GM23338 (cell line): ENCODE data around the gene IGSF1. TPM values are rescaled to one million over a fixed set of nuclear protein-coding genes. Genes with fewer than 3 reads are reported as not detected.

ENCODE experiments used
- ATAC-seq: fragments of 200-7000 bp; cut with Tn5 transposase; 3 replicates; pipeline ENCODE4 v1.9.1; 2020
- DNase-seq: peaks from one replicate; pipeline ENCODE4 v3.0.0-alpha.2; 2015; ENCODE audit warnings: low spot score
- H2AFZ ChIP-seq: fragments of 200-600 bp; sonication (generic); 2 replicates; pipeline ENCODE4 v1.8.0; 2016; ENCODE audit warnings: antibody characterized with exemption, mild to moderate bottlenecking, moderate library complexity
- H3F3A ChIP-seq: fragments of 200-600 bp; sonication (generic); replicated peaks from 2 replicates; pipeline ENCODE4 v1.8.0; 2017; ENCODE audit warnings: antibody characterized with exemption, mixed run types, low read depth
- H3K27ac ChIP-seq: fragments of 200-600 bp; sonication (generic); 2 replicates; pipeline ENCODE4 v1.6.1; 2016; ENCODE audit warnings: low read depth
- H3K27me3 ChIP-seq: fragments of 200-600 bp; sonication (generic); 2 replicates; pipeline ENCODE4 v1.8.0; 2016; ENCODE audit warnings: mild to moderate bottlenecking, mixed run types, moderate library complexity; ENCODE audit not compliant: insufficient read depth
- H3K36me3 ChIP-seq: fragments of 200-600 bp; sonication (generic); 2 replicates; pipeline ENCODE4 v1.8.0; 2016; ENCODE audit warnings: mild to moderate bottlenecking; ENCODE audit not compliant: insufficient read depth
- H3K4me1 ChIP-seq: fragments of 200-600 bp; sonication (generic); 2 replicates; pipeline ENCODE4 v1.8.0; 2016; ENCODE audit warnings: mild to moderate bottlenecking, moderate library complexity; ENCODE audit not compliant: insufficient read depth
- H3K4me2 ChIP-seq: fragments of 200-600 bp; sonication (generic); 2 replicates; pipeline ENCODE4 v1.7.1; 2017; ENCODE audit warnings: mixed run types
- H3K4me3 ChIP-seq: fragments of 200-600 bp; sonication (generic); 2 replicates; pipeline ENCODE4 v1.6.1; 2016; ENCODE audit warnings: mixed run types
- H3K79me2 ChIP-seq: fragments of 200-600 bp; sonication (generic); replicated peaks from 2 replicates; pipeline ENCODE4 v1.8.0; 2017; ENCODE audit warnings: mild to moderate bottlenecking; ENCODE audit not compliant: insufficient read depth
- H3K9me2 ChIP-seq: fragments of 200-600 bp; sonication (generic); 2 replicates; pipeline ENCODE4 v1.8.0; 2017; ENCODE audit not compliant: insufficient read depth
- H4K20me1 ChIP-seq: fragments of 200-600 bp; sonication (generic); replicated peaks from 2 replicates; pipeline ENCODE4 v1.8.0; 2017; ENCODE audit warnings: mild to moderate bottlenecking; ENCODE audit not compliant: insufficient read depth
- H3K27ac Mint-ChIP-seq: 2 replicates; pipeline ENCODE4 v1.8.0; 2020; ENCODE audit warnings: inconsistent platforms, mild to moderate bottlenecking, moderate library complexity, mixed read lengths
- H3K27me3 Mint-ChIP-seq: 3 replicates; pipeline ENCODE4 v1.8.0; 2022; ENCODE audit warnings: low read depth, mild to moderate bottlenecking, moderate library complexity, mixed read lengths, inconsistent platforms; ENCODE audit not compliant: insufficient read depth, poor library complexity
- H3K36me3 Mint-ChIP-seq: 3 replicates; pipeline ENCODE4 v1.8.0; 2021; ENCODE audit warnings: low read depth, mild to moderate bottlenecking, inconsistent platforms, moderate library complexity, mixed read lengths
- H3K4me1 Mint-ChIP-seq: 3 replicates; pipeline ENCODE4 v1.8.0; 2020; ENCODE audit warnings: mild to moderate bottlenecking, inconsistent platforms, mixed read lengths
- H3K4me3 Mint-ChIP-seq: 3 replicates; pipeline ENCODE4 v1.8.0; 2021; ENCODE audit warnings: moderate library complexity, mild to moderate bottlenecking, inconsistent platforms, mixed read lengths
- H3K9me3 Mint-ChIP-seq: 3 replicates; pipeline ENCODE4 v1.8.0; 2020; ENCODE audit warnings: moderate library complexity, mild to moderate bottlenecking, inconsistent platforms, mixed read lengths
- CREB1 ChIP-seq: fragments of 250-450 bp; sonication (Bioruptor Pico); IDR thresholded peaks from 2 replicates; pipeline ENCODE4 v1.5.0; 2020; ENCODE audit warnings: low read depth, mild to moderate bottlenecking, moderate library complexity
- CTCF ChIP-seq, 2 experiments: fragments of 200-600 bp in 1 of 2; sonication (generic) in 1 of 2; conservative IDR thresholded peaks; 2 replicates each; pipeline versions ENCODE4 v1.5.1 to v1.6.1; 2016 to 2017; ENCODE audit warnings: antibody characterized with exemption in 2 of 2, low read depth in 2 of 2, mild to moderate bottlenecking in 2 of 2, moderate library complexity in 1 of 2
- ETS1 ChIP-seq: IDR thresholded peaks from 2 replicates; pipeline ENCODE4 v1.6.1; 2016; ENCODE audit warnings: antibody characterized with exemption
- EZH2 ChIP-seq: fragments of 200-600 bp; sonication (generic); IDR thresholded peaks from one replicate; pipeline ENCODE4 v1.8.0; 2017; ENCODE audit warnings: antibody characterized with exemption, mild to moderate bottlenecking, low read depth; ENCODE audit not compliant: unreplicated experiment
- EZH2phosphoT487 ChIP-seq: fragments of 200-600 bp; sonication (generic); IDR thresholded peaks from one replicate; pipeline ENCODE4 v1.8.1; 2018; ENCODE audit warnings: antibody characterized with exemption; ENCODE audit not compliant: unreplicated experiment
- JUNB ChIP-seq: IDR thresholded peaks from one replicate; pipeline ENCODE4 v1.6.1; 2016; ENCODE audit warnings: antibody characterized with exemption; ENCODE audit not compliant: unreplicated experiment
- NANOG ChIP-seq: IDR thresholded peaks from 2 replicates; pipeline ENCODE4 v1.6.1; 2016; ENCODE audit warnings: antibody characterized with exemption, borderline replicate concordance
- POLR2AphosphoS5 ChIP-seq: IDR thresholded peaks from 2 replicates; pipeline ENCODE4 v1.6.1; 2016; ENCODE audit warnings: antibody characterized with exemption, low read depth
- STAT1 ChIP-seq: IDR thresholded peaks from one replicate; pipeline ENCODE4 v1.6.1; 2016; ENCODE audit warnings: antibody characterized with exemption; ENCODE audit not compliant: unreplicated experiment
- ZNF114 ChIP-seq: fragments of 250-450 bp; sonication (Bioruptor Pico); IDR thresholded peaks from 2 replicates; pipeline ENCODE4 v1.5.0; 2020; ENCODE audit warnings: mild to moderate bottlenecking, moderate library complexity
- ZNF462 ChIP-seq: fragments of 250-450 bp; sonication (Bioruptor Pico); IDR thresholded peaks from 2 replicates; pipeline ENCODE4 v1.5.0; 2020; ENCODE audit warnings: mild to moderate bottlenecking, moderate library complexity
- polyA plus RNA-seq: library from polyadenylated mRNA; unstranded; fragments of >200 nt; fragmentation: Nextera tagmentation; extraction: Ambion mirVana; gene quantifications from 2 replicates; pipeline ENCODE4 v1.2.1, GENCODE V29; 2016
- total RNA-seq: library from RNA; depleted of rRNA; stranded (reverse); fragments of >200 nt; shearing (Covaris generic); gene quantifications from 2 replicates; pipeline ENCODE4 v1.2.3, GENCODE V29; 2014

Gene IGSF1
- total and polyA plus RNA-seq, 2 experiments from 2014 or later, result 12.8 to 19.5 TPM

- Histone ChIP-seq H3K27ac (no peak overlapping the region), H3K36me3 (no peaks in the 10 kb centered on the region), H2AFZ (no peak overlapping the region), H3K4me2 (no peak overlapping the region), H3F3A (no peaks in the 10 kb centered on the region), H3K9me2 (0 out of 2 replicates have a peak, but pooled peaks cover 4% of the 10 kb centered on the region), H3K4me1 (no peaks in the 10 kb centered on the region), H3K27me3 (no peaks in the 10 kb centered on the region), H4K20me1 (no peaks in the 10 kb centered on the region), H3K4me3 (no peak overlapping the region), H3K79me2 (no peaks in the 10 kb centered on the region)
- no peak overlapping the region for H3K27ac Mint-ChIP-seq
- H3K27me3 Mint-ChIP-seq, result no peaks in the 10 kb centered on the region
- ATAC-seq (no peak), DNase-seq (no peak)
- peaks cover 11% of the 10 kb centered on the region for H3K9me3 Mint-ChIP-seq
- peaks cover 10% of the 10 kb centered on the region for H3K36me3 Mint-ChIP-seq
- H3K4me3 Mint-ChIP-seq, result no peak overlapping the region
- no peak for TF ChIP-seq JUNB
- TF ChIP-seq EZH2, result no peak
- no peak for TF ChIP-seq POLR2AphosphoS5
- no peak for TF ChIP-seq CTCF (conservative IDR thresholded peaks at IDR 0.05; ENCODE audit: low read depth in 2 of 2)
- TF ChIP-seq ETS1, result no peak
- TF ChIP-seq EZH2phosphoT487, result no peak
- no peak for TF ChIP-seq STAT1
- TF ChIP-seq ZNF462 (CRISPR knock-in tag), result no peak
- TF ChIP-seq NANOG, result no peak
- TF ChIP-seq ZNF114 (CRISPR knock-in tag), result no peak
- no peak for TF ChIP-seq CREB1
- no peaks in the 10 kb centered on the region for H3K4me1 Mint-ChIP-seq
These were observed 33.5 kb upstream of the IGSF1 start for GRCh38 chrX:131322651-131323050.
